ENCODE results near the gene TSPAN10. TPM values are rescaled to one million over a fixed set of nuclear protein-coding genes. Genes with fewer than 3 reads are reported as not detected.

TSPAN10 gene
- total and polyA plus RNA-seq, 2 of the 13 experiments (the other 11 are each of a cell fraction or from before 2014, with no cell fraction given), result 0.54 to 0.75 TPM

- TF ChIP-seq PRDM4 (CRISPR knock-in tag; IDR thresholded peaks at IDR 0.05; ENCODE audit: borderline replicate concordance) (no peak), SIN3A (IDR thresholded peaks at IDR 0.05; ENCODE audit: borderline replicate concordance, low read depth, low read length) (no peak), FOXA1 (IDR thresholded peaks at IDR 0.05) (no peak), FOXA1 (CRISPR knock-in tag; IDR thresholded peaks at IDR 0.05) (no peak), BATF2 (CRISPR knock-in tag; IDR thresholded peaks at IDR 0.05) (no peak), NR2F6 (IDR thresholded peaks at IDR 0.05) (no peak), NR2F6 (CRISPR knock-in tag; IDR thresholded peaks at IDR 0.05) (no peak), HNRNPUL1 (IDR thresholded peaks at IDR 0.05; ENCODE audit: low read depth, low read length) (no peak), ZNF460 (CRISPR knock-in tag; IDR thresholded peaks at IDR 0.05; ENCODE audit: borderline replicate concordance) (no peak), ZNF660 (CRISPR knock-in tag; IDR thresholded peaks at IDR 0.05; ENCODE audit: borderline replicate concordance, low read depth) (no peak), ZEB1 (IDR thresholded peaks at IDR 0.05; ENCODE audit: insufficient replicate concordance, low read depth) (no peak), ZFX (CRISPR knock-in tag; IDR thresholded peaks at IDR 0.05; ENCODE audit: low read depth) (peak; percentile 46; the same call in 1 of the 2 replicates), SP2 (CRISPR knock-in tag; IDR thresholded peaks at IDR 0.05) (no peak), SP140L (CRISPR knock-in tag; IDR thresholded peaks at IDR 0.05; ENCODE audit: borderline replicate concordance) (no peak)
Observed at GRCh38 chr17:81652906-81653771, 16.1 kb downstream of the TSPAN10 start (continued).

Data from HepG2 (cell line).